HFFc6 (cell line): ENCODE results near the gene NLRP13. TPM values are rescaled to one million over a fixed set of nuclear protein-coding genes. Genes with fewer than 3 reads are reported as not detected.

Experiments used
- DNase-seq: peaks from one replicate; pipeline ENCODE4 v3.0.0-alpha.2; 2018
- H3K27ac Mint-ChIP-seq: 2 replicates; pipeline ENCODE4 v1.8.0; 2020; ENCODE audit warnings: mild to moderate bottlenecking, mixed read lengths
- H3K27me3 Mint-ChIP-seq: 2 replicates; pipeline ENCODE4 v1.8.0; 2021; ENCODE audit warnings: mild to moderate bottlenecking, moderate library complexity, mixed read lengths; ENCODE audit not compliant: insufficient read depth
- H3K36me3 Mint-ChIP-seq: 2 replicates; pipeline ENCODE4 v1.8.0; 2021; ENCODE audit warnings: low read depth, mixed read lengths
- H3K4me1 Mint-ChIP-seq: 2 replicates; pipeline ENCODE4 v1.8.0; 2020; ENCODE audit warnings: low read depth, mixed read lengths
- H3K4me3 Mint-ChIP-seq: 2 replicates; pipeline ENCODE4 v1.8.0; 2020; ENCODE audit warnings: mild to moderate bottlenecking, moderate library complexity, mixed read lengths
- H3K9me3 Mint-ChIP-seq: 2 replicates; pipeline ENCODE4 v1.8.0; 2020; ENCODE audit warnings: mild to moderate bottlenecking, mixed read lengths
- CTCF ChIP-seq: fragments of 200-600 bp; sonication (generic); IDR thresholded peaks from 2 replicates; pipeline ENCODE4 v1.5.0; 2021; ENCODE audit warnings: antibody characterized with exemption, mild to moderate bottlenecking
- total RNA-seq, 6 experiments: library from RNA; stranded (reverse); fragmentation: NEBNext Ultra II Directional; extraction: Animal tissue kit (Norgen Biotek cat#: 25700); gene quantifications; 2 replicates in 1 of 6; 3 replicates in 5 of 6; pipeline ENCODE4 v1.2.3, GENCODE V29; 2021

The NLRP13 gene
- total RNA-seq, 6 experiments from 2014 or later = not detected

GRCh38 chr19:55901369-55902079 is 30.6 kb downstream of the NLRP13 start:
- Mint-ChIP-seq H3K36me3 (peaks cover 3% of the 10 kb centered on the region; the same call in 1 of the 2 replicates), H3K27ac (no peak overlapping the region), H3K27me3 (no peaks in the 10 kb centered on the region; the same call in none of the 2 replicates), H3K9me3 (peaks cover 62% of the 10 kb centered on the region), H3K4me3 (no peak overlapping the region), H3K4me1 (no peaks in the 10 kb centered on the region)
- no peak for TF ChIP-seq CTCF
- no peak for DNase-seq

DNA sequence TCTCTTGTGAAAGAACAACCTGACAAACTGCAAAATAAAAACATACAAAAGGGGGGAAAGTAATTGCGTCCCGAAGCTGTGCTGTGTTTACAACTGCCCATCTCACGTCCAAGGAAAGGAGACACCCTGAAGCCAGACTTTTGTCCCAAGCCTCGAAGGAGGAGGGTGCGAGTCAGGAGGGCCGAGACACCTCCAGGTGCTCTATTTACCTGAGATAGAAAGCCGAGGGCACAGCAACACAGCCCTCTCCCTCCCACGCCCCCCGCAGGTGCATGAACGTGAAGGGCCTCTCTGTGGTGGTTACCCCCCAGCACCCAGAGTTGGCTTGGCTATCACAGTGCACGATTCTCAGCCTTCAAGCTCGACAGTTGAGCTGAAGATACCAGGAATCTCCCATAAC is 33.2 kb downstream of the NLRP13 start:
- H3K4me3 Mint-ChIP-seq = no peak overlapping the region
- no peaks in the 10 kb centered on the region for H3K36me3 Mint-ChIP-seq
- no peak for DNase-seq
- peaks cover 61% of the 10 kb centered on the region for H3K9me3 Mint-ChIP-seq
- H3K4me1 Mint-ChIP-seq = no peaks in the 10 kb centered on the region
- TF ChIP-seq CTCF = no peak
- no peaks in the 10 kb centered on the region; the same call in 1 of the 2 replicates for H3K27me3 Mint-ChIP-seq
- no peak overlapping the region for H3K27ac Mint-ChIP-seq

DNA sequence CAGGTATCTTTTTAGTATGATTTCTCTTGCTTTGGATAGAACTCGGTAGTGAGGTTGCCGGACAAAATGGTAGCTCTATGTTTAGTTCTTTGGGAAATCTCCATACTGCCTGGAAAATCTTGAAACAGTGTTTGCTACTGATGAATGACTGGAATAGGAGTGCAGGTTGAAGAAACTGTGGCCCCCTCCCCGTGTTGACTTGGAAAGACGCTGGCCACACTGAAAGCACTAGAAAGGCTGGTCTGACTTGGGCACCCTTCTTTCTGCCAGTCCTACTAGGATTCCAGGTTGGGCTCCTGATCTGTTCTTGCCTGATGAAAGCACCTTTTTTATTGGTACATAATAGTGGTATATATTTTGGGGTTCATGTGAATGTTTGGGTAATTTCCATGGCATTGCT is 49.5 kb downstream of the NLRP13 start:
- TF ChIP-seq CTCF = no peak
- Mint-ChIP-seq H3K9me3 (peaks cover 56% of the 10 kb centered on the region), H3K4me1 (no peaks in the 10 kb centered on the region), H3K27ac (no peak overlapping the region), H3K36me3 (peaks cover 5% of the 10 kb centered on the region), H3K27me3 (no peaks in the 10 kb centered on the region), H3K4me3 (no peak overlapping the region)
- DNase-seq = no peak

DNA sequence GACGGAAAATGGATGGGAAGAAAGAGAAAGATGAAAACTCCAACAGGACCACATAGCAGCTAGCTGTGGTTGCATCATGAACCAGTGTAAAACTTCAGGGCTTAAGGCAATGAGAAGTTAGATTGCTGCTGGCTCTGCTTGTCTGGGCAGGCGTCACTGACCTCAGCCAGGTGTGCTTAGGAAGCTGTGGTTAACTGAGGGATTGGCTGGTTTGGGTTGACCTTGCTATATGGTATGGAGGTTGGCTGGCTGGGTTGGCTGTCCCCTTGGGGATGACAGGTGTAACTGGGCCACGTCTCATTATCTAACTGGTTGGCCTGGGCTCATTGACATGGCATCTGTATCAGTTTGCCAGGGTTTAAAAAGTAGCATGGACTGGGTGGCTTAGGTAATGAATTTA is 54.9 kb downstream of the NLRP13 start:
- H3K27me3 Mint-ChIP-seq = no peaks in the 10 kb centered on the region
- DNase-seq = no peak
- H3K9me3 Mint-ChIP-seq = peaks cover 49% of the 10 kb centered on the region

DNA sequence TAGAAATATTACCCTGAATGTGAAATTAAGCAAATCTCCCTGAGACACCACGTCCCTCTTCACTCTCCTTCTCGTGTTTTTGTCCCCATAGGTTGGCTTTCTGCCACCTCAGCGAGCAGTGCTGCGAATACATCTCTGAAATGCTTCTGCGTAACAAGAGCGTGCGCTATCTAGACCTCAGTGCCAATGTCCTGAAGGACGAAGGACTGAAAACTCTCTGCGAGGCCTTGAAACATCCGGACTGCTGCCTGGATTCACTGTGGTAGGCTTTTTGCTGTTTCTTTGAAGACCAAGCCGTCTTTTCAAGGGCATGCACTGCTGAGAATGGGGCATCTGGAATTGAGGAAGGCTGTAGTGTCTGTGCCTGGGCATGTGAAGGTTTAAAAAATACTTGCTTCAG is 61.4 kb downstream of the NLRP13 start:
- Mint-ChIP-seq H3K27me3 (no peaks in the 10 kb centered on the region; the same call in 1 of the 2 replicates), H3K4me3 (no peak overlapping the region), H3K4me1 (no peaks in the 10 kb centered on the region), H3K9me3 (peaks cover 64% of the 10 kb centered on the region), H3K27ac (no peak overlapping the region), H3K36me3 (peaks cover 5% of the 10 kb centered on the region)
- DNase-seq = no peak
- TF ChIP-seq CTCF = no peak

More for the DNA sequence above, 54.9 kb downstream of the NLRP13 start:
- Mint-ChIP-seq H3K36me3 (peaks cover 6% of the 10 kb centered on the region; the same call in 1 of the 2 replicates), H3K4me1 (no peaks in the 10 kb centered on the region), H3K27ac (no peak overlapping the region), H3K4me3 (no peak overlapping the region)
- TF ChIP-seq CTCF = no peak
